CD4-positive, alpha-beta T cell treated with Interleukin-6 at 100 ng/mL for 8 hours (primary cell): ENCODE results near the gene FGF19.
A peak's percentile ranks its signal among the peaks of the same experiment; 100 is the strongest.

Experiments used
- DNase-seq: peaks from one replicate; pipeline ENCODE4 v3.0.0-alpha.2; 2020; ENCODE audit warnings: mixed read lengths, low spot score

Gene FGF19

GRCh38 chr11:69716891-69717747, 13.3 kb upstream of the FGF19 start:
- DNase-seq, result no peak

GRCh38 chr11:69716099-69716498, 12.3 kb upstream of the FGF19 start:
- no peak for DNase-seq

GRCh38 chr11:69715446-69715845, 11.6 kb upstream of the FGF19 start:
- DNase-seq, result no peak

- DNase-seq, result peak; percentile 38
Measured at GRCh38 chr11:69711822-69712801, 8.3 kb upstream of the FGF19 start.

GRCh38 chr11:69708736-69709401, 5.0 kb upstream of the FGF19 start:
- DNase-seq, result no peak

GRCh38 chr11:69707176-69707575, 3.4 kb upstream of the FGF19 start:
- DNase-seq, result no peak

GRCh38 chr11:69705901-69706787, 2.3 kb upstream of the FGF19 start:
- no peak for DNase-seq

- DNase-seq, result no peak
Measured at GRCh38 chr11:69705351-69705811, 1.6 kb upstream of the FGF19 start.

GRCh38 chr11:69704508-69705253, 859 bp upstream of the FGF19 start:
- DNase-seq, result no peak

- no peak for DNase-seq
Measured at GRCh38 chr11:69703453-69703767, 412 bp downstream of the FGF19 start.

- no peak for DNase-seq
Measured at GRCh38 chr11:69702769-69703452, 911 bp downstream of the FGF19 start.

GRCh38 chr11:69702239-69702691, 1.6 kb downstream of the FGF19 start:
- no peak for DNase-seq

GRCh38 chr11:69700278-69701140, 3.3 kb downstream of the FGF19 start:
- no peak for DNase-seq

GRCh38 chr11:69699213-69699612, 4.6 kb downstream of the FGF19 start:
- DNase-seq, result no peak

- DNase-seq, result no peak
Measured at GRCh38 chr11:69698362-69698761, 5.5 kb downstream of the FGF19 start.

- DNase-seq, result no peak
Measured at GRCh38 chr11:69697861-69698260, 6.0 kb downstream of the FGF19 start.

- no peak for DNase-seq
Measured at GRCh38 chr11:69697469-69697843, 6.4 kb downstream of the FGF19 start.

- no peak for DNase-seq
Measured at GRCh38 chr11:69696749-69697468, 6.9 kb downstream of the FGF19 start.
